ENCODE data around the gene CAPZB.

Gene CAPZB

GRCh38 chr1:19385221-19385620 lies 100.1 kb downstream of the CAPZB start:
- Histone ChIP-seq H3K36me3 (replicated peaks) (peaks cover 29% of the 10 kb centered on the region), H3K27me3 (replicated peaks) (no peaks in the 10 kb centered on the region), H3K27ac (no peak overlapping the region), H3K4me3 (ENCODE audit: low read depth, low read length) (no peak overlapping the region)
- in situ Hi-C loops (cut with HindIII; ENCODE audit: low pct_ligation_motif_present, low sequenced_read_pairs), result loop anchor here (25.0 kb wide), 1 partner anchor 252 kb away; the partner anchor contains the start of gene NBL1
- TF ChIP-seq CTCF (IDR thresholded peaks at IDR 0.05; ENCODE audit: low read depth, low read length, missing control alignments), result no peak
- no peak for DNase-seq

- H3K27ac ChIP-seq, result no peak overlapping the region
- peaks cover 33% of the 10 kb centered on the region for H3K36me3 ChIP-seq (replicated peaks)
- no peak for DNase-seq
- in situ Hi-C loops (cut with HindIII; ENCODE audit: low pct_ligation_motif_present, low sequenced_read_pairs), result loop anchor here (25.0 kb wide), 1 partner anchor 253 kb away; the partner anchor contains the start of gene NBL1
- TF ChIP-seq CTCF (IDR thresholded peaks at IDR 0.05; ENCODE audit: low read depth, low read length, missing control alignments), result no peak
- no peak overlapping the region for H3K4me3 ChIP-seq (ENCODE audit: low read depth, low read length)
- no peaks in the 10 kb centered on the region for H3K27me3 ChIP-seq (replicated peaks)
Measured at GRCh38 chr1:19384772-19385187, 100.6 kb downstream of the CAPZB start.

DNA sequence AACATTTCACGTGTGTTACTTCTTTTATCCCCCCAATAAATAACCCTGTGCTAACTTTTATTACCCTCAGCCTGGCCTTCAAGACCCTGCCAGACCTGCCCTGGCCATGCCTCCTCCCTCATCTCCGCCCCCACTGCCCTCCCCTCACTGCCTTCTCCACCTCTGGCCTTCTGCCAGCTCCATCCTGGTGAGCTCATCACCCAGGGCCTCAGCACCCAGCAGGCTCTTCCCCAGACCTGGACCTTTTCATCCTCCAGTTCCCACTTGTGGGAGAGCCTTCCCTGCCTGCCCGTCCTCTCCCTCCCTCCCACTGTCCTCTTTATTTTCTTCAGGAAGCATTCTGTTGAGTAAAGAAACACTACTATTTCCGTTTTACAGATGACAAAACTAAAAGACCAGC lies 101.2 kb downstream of the CAPZB start:
- Histone ChIP-seq H3K4me3 (ENCODE audit: low read depth, low read length) (no peak overlapping the region), H3K36me3 (replicated peaks) (peaks cover 34% of the 10 kb centered on the region)
- no peak for TF ChIP-seq CTCF (IDR thresholded peaks at IDR 0.05; ENCODE audit: low read depth, low read length, missing control alignments)

GRCh38 chr1:19382222-19382621 lies 103.1 kb downstream of the CAPZB start:
- Histone ChIP-seq H3K4me3 (ENCODE audit: low read depth, low read length) (no peak overlapping the region), H3K27ac (no peak overlapping the region), H3K27me3 (replicated peaks) (no peaks in the 10 kb centered on the region), H3K36me3 (replicated peaks) (peaks cover 49% of the 10 kb centered on the region)
- DNase-seq, result no peak
- TF ChIP-seq CTCF (IDR thresholded peaks at IDR 0.05; ENCODE audit: low read depth, low read length, missing control alignments), result no peak
- in situ Hi-C loops (cut with HindIII; ENCODE audit: low pct_ligation_motif_present, low sequenced_read_pairs), result loop anchor here (25.0 kb wide), 1 partner anchor 255 kb away; the partner anchor contains the start of gene NBL1

More for the DNA sequence above, 101.2 kb downstream of the CAPZB start:
- in situ Hi-C loops (cut with HindIII; ENCODE audit: low pct_ligation_motif_present, low sequenced_read_pairs), result loop anchor here (25.0 kb wide), 1 partner anchor 253 kb away; the partner anchor contains the start of gene NBL1
- H3K27me3 ChIP-seq (replicated peaks), result no peaks in the 10 kb centered on the region
- no peak overlapping the region for H3K27ac ChIP-seq
- DNase-seq, result peak; percentile 41

- no peak for DNase-seq
- peaks cover 59% of the 10 kb centered on the region for H3K36me3 ChIP-seq (replicated peaks)
- H3K4me3 ChIP-seq (ENCODE audit: low read depth, low read length), result no peak overlapping the region
- H3K27ac ChIP-seq, result no peak overlapping the region
- TF ChIP-seq CTCF (IDR thresholded peaks at IDR 0.05; ENCODE audit: low read depth, low read length, missing control alignments), result no peak
- no peaks in the 10 kb centered on the region for H3K27me3 ChIP-seq (replicated peaks)
- in situ Hi-C loops (cut with HindIII; ENCODE audit: low pct_ligation_motif_present, low sequenced_read_pairs), result loop anchor here (25.0 kb wide), 1 partner anchor 256 kb away; the partner anchor contains the start of gene NBL1
Measured at GRCh38 chr1:19381261-19381660, 104.1 kb downstream of the CAPZB start.

Measured in brain microvascular endothelial cell (primary cell).